GM19468 (cell line): ENCODE results near the gene CCNDBP1.
"Not testable (repeated sequence)": the region's sequence is repeated elsewhere in the genome, so short reads cannot be mapped to it uniquely, and the experiment has no call there.

Experiments
- ATAC-seq: cut with Tn5 transposase; IDR thresholded peaks from one replicate; pipeline ENCODE4 v1.9.1; 2021; ENCODE audit warnings: mild to moderate bottlenecking, moderate library complexity, moderate number of reproducible peaks; ENCODE audit not compliant: unreplicated experiment; ENCODE audit errors: extremely low read depth

Gene CCNDBP1

GRCh38 chr15:43214169-43214568 lies 29.0 kb downstream of the CCNDBP1 start:
- no peak for ATAC-seq

DNA sequence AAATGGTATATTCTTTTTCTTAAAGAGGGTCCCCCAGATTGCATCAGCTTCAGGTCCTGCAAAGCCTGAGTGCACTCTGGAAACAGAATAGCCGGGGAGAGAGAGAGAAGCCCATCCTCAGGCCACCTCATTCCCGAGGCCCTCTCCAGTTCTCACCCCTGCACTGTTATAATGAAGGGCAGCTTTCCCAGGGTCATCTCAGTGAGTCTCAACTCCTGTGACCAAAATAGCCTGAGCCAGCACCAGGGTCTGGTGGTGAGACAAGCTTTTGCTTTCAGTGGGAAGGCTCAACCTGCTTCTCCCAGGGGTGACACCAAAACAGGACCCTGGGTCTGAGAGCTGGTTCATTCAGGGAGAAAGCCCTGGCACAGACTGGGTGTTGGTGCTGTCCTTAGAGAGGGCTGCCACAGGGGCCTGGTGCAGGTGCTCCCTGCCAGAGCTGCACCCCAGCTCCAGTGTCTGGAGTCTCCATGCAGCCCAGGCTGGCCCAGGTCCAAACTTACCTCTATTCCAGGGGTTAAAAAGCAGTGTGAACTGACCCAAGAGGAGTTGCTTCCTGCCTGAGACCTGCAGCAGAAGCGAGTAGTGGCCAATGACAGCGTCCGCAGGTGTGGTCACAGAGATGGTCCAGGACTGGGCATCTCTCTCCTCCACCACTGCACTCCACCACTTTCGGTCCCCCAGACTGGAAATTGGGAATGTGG lies 29.5 kb downstream of the CCNDBP1 start:
- ATAC-seq: no peak

- no peak for ATAC-seq
Measured at GRCh38 chr15:43215961-43216360, 30.8 kb downstream of the CCNDBP1 start.

GRCh38 chr15:43218908-43219706 lies 33.9 kb downstream of the CCNDBP1 start:
- no peak for ATAC-seq

DNA sequence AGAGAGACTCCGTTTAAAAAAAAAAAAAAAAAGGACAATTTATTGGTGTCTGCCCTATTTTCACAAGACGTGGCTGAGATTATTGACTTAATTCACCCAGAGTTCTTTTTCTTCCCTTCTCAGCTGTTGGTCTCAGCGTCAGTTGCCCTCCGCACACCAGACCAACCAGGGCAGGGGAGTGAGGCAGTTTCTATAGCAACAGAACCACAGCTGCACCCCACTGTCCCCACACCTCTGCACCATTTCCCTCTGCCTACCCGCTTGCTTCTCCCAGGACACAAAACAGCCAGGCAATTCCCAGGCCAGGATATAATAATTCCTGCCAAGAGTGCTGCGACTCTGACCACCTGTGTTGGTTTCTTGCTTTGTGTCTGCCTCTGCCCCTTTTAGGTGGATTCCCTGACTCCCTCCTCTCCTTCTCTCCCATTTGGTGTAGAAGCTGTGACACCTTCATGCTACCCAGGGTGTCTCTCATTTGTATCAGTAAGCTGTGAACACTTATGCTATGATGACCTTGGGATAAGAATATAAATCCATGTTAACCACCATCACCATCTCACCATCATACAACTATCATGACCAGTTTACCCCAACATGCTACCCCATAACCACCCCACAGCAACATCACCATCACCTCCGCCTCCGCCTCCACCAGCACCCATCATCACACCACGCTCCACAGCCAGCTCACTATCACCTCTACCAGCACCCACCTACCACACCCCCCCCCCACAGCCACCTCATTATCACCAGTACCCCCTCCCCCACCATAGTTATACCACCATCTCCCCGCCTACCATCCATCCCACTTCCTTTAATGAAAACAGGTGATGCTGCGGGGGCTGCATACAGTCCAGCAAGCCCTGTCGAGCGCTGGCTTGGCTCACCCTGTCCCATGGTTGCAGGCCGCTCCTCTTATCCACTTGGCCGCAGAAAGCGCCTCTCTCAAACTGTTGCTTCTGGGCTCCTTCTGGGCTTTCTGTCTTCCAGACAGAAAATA lies 35.0 kb downstream of the CCNDBP1 start:
- ATAC-seq: no peak

DNA sequence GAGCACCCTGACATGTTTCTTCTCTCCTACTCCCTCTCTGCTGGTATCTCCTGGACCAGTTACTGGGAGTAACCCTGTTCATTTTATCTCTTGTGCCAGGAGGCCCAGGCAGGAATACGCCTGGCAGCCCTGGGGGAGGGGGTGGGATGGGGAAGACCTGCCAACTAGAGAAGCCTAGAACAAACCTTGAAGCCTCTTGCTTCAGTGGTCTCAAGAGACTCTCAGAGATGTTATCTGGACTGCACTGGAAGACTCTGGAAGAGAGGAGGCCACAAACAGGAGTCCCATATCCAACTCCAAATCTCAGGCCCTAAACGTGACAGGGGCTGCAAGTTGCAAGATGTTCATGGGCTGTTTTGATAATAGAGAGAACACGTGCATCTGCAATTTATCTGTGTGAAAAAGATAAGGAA lies 35.8 kb downstream of the CCNDBP1 start, which contains the start of gene EPB42:
TSS of gene EPB42 (minus strand) at position 28 of the 413 bp plus-strand sequence. CDS start 193 bp downstream, outside the sequence.
- no peak for ATAC-seq

GRCh38 chr15:43221422-43221821 lies 36.2 kb downstream of the CCNDBP1 start:
- no peak for ATAC-seq

GRCh38 chr15:43225201-43225949 lies 40.2 kb downstream of the CCNDBP1 start:
- ATAC-seq: no peak

GRCh38 chr15:43225950-43226255 lies 40.7 kb downstream of the CCNDBP1 start:
- ATAC-seq: not testable (repeated sequence)

DNA sequence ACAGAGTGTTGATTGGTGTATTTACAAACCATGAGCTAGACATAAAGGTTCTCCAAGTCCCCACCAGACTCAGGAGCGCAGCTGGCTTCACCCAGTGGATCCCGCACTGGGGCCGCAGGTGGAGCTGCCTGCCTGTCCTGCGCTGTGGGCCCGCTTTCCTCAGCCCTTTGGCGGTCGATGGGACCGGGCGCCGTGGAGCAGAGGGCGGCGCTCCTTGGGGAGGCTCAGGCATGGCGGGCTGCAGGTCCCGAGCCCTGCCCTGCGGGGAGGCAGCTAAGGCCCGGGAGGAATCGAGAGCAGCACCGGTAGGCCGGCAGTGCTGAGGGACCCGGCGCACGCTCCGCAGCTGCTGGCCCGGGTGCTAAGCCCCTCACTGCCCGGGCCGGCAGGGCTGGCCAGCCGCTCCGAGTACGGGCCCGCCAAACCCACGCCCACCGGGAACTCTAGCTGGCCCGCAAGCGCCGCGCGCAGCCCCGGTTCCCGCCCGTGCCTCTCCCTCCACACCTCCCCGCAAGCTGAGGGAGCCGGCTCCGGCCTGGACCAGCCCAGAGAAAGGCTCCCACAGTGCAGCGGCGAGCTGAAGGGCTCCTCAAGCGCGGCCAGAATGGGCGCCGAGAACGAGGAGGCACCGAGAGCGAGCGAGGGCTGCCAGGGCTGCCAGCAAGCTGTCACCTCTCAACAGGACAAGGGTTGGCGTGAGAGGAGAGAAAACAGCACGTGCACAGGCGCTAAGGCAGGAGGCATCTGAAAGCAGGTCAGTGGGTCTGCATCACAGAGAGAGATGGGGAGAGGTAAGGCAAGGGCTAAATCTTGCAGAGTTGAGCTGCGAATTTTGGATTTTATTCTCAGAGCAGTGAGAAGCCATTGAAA lies 41.5 kb downstream of the CCNDBP1 start:
- no peak for ATAC-seq

- no peak for ATAC-seq
Measured at GRCh38 chr15:43229977-43230376, 44.8 kb downstream of the CCNDBP1 start.

- no peak for ATAC-seq
Measured at GRCh38 chr15:43230640-43231115, 45.5 kb downstream of the CCNDBP1 start.

- ATAC-seq: no peak
Measured at GRCh38 chr15:43232289-43232874, 47.2 kb downstream of the CCNDBP1 start.

- ATAC-seq: no peak
Measured at GRCh38 chr15:43235536-43235935, 50.3 kb downstream of the CCNDBP1 start.

GRCh38 chr15:43237842-43238470 lies 52.8 kb downstream of the CCNDBP1 start:
- no peak for ATAC-seq

DNA sequence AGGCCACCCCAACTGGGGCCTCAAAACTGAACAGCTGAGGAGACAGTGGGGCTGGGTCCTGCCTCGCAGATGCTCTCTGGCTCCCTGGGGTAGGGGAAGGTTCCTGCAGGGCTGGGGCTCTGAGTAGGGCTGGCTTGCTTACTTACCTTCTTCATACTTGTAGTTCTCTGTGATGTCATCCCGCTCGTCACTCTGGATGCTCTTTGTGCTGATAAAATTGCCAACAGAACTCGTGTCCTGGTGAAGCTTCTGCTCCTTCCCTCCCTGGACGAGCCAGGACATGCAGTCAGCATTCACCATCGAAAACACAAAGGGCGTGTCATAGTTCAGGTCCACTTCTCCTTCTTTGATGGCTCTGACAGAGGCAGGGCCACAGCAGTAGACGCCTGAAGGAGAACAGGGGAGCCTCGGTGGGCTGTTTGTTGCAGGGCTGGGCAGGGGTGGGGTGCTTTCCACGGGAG lies 53.5 kb downstream of the CCNDBP1 start:
- ATAC-seq: no peak

- no peak for ATAC-seq
Measured at GRCh38 chr15:43239732-43240491, 54.7 kb downstream of the CCNDBP1 start.
